22Rv1 (cell line): ENCODE measurements around the gene PCARE.
"Not testable (repeated sequence)": the region's sequence is repeated elsewhere in the genome, so short reads cannot be mapped to it uniquely, and the experiment has no call there.

Source experiments
- CTCF ChIP-seq: fragments of 450-650 bp; IDR thresholded peaks from 2 replicates; pipeline ENCODE4 v1.5.1; 2017; ENCODE audit warnings: mild to moderate bottlenecking
- ZFX ChIP-seq: fragments of 450-650 bp; IDR thresholded peaks from 2 replicates; pipeline ENCODE4 v1.6.1; 2017; ENCODE audit warnings: antibody characterized with exemption, borderline replicate concordance

- not testable (repeated sequence) for TF ChIP-seq CTCF, ZFX
Measured at GRCh38 chr2:29107547-29107946, 33.2 kb upstream of the PCARE start.
